K562 (cell line): ENCODE data around the gene PSG3.

Experiments
- CBX2 ChIP-seq: fragments of 200-600 bp; sonication (generic); IDR thresholded peaks from one replicate; pipeline ENCODE4 v1.6.1; 2012; ENCODE audit warnings: mild to moderate bottlenecking, low read length, inconsistent platforms; ENCODE audit not compliant: insufficient read depth, poor library complexity, severe bottlenecking
- CHD7 ChIP-seq: fragments of 200-600 bp; sonication (generic); IDR thresholded peaks from one replicate; pipeline ENCODE4 v1.6.1; 2012; ENCODE audit warnings: mild to moderate bottlenecking, low read depth, low read length, inconsistent platforms
- CTCF ChIP-seq, 3 experiments: IDR thresholded peaks in 2 of 3; conservative IDR thresholded peaks in 1 of 3; 2 replicates each; pipeline ENCODE4 v1.5.1; 2011 to 2012; ENCODE audit warnings: low read length in 3 of 3, mild to moderate bottlenecking in 3 of 3, control low read depth in 2 of 3, improper control_type of control experiment in 1 of 3, inconsistent platforms in 1 of 3, low read depth in 1 of 3, mixed read lengths in 1 of 3, moderate library complexity in 1 of 3; ENCODE audit not compliant: insufficient read depth in 2 of 3
- MAFF ChIP-seq: IDR thresholded peaks from 2 replicates; pipeline ENCODE4 v1.6.1; 2012; ENCODE audit warnings: low read length, improper control_type of control experiment
- NFYB ChIP-seq: IDR thresholded peaks from 2 replicates; pipeline ENCODE4 v1.6.1; 2011; ENCODE audit warnings: mild to moderate bottlenecking, moderate library complexity; ENCODE audit not compliant: insufficient read length; ENCODE audit errors: extremely low read depth
- POLR2AphosphoS5 ChIP-seq: IDR thresholded peaks from 2 replicates; pipeline ENCODE4 v1.6.1; 2011; ENCODE audit warnings: mild to moderate bottlenecking, low read depth, low read length, moderate library complexity; ENCODE audit not compliant: control insufficient read depth, insufficient read depth
- SMAD4 ChIP-seq: fragments of 250-450 bp; sonication (Bioruptor Pico); conservative IDR thresholded peaks from 2 replicates; pipeline ENCODE4 v1.8.0; 2021; ENCODE audit warnings: inconsistent platforms, mild to moderate bottlenecking, moderate library complexity
- SMC3 ChIP-seq: conservative IDR thresholded peaks from 2 replicates; pipeline ENCODE4 v1.6.1; 2011; ENCODE audit warnings: low read depth, low read length, improper control_type of control experiment; ENCODE audit not compliant: insufficient read depth
- TRIM24 ChIP-seq, 2 experiments: fragments of 450-650 bp; IDR thresholded peaks; 2 replicates each; pipeline ENCODE4 v1.6.1; 2016
- ZBTB33 ChIP-seq: sonication (generic); formaldehyde crosslinking; IDR thresholded peaks from 2 replicates; pipeline ENCODE4 v1.8.1; 2023; ENCODE audit warnings: mild to moderate bottlenecking, missing genetic modification reagents
- ZC3H4 ChIP-seq: sonication (generic); formaldehyde crosslinking; IDR thresholded peaks from 2 replicates; pipeline ENCODE4 v1.9.0; 2021; ENCODE audit warnings: missing genetic modification reagents, borderline replicate concordance
- ZNF785 ChIP-seq: fragments of 250-450 bp; sonication (Bioruptor Pico); IDR thresholded peaks from 2 replicates; pipeline ENCODE4 v1.4.0; 2020; ENCODE audit warnings: mild to moderate bottlenecking
- ZNF830 ChIP-seq: fragments of 250-450 bp; sonication (Bioruptor Pico); IDR thresholded peaks from 2 replicates; pipeline ENCODE4 v1.5.0; 2021; ENCODE audit warnings: mild to moderate bottlenecking
- ZSCAN29 ChIP-seq: fragments of 450-650 bp; IDR thresholded peaks from 2 replicates; pipeline ENCODE4 v1.6.1; 2017

- TF ChIP-seq CTCF (IDR thresholded peaks at IDR 0.05 in 2 of 3, conservative IDR thresholded peaks at IDR 0.05 in 1 of 3; ENCODE audit: insufficient read depth in 2 of 3, low read depth in 1 of 3, low read length in 3 of 3): no peak
- TF ChIP-seq TRIM24 (IDR thresholded peaks at IDR 0.05): no peak
- no peak for TF ChIP-seq ZC3H4 (CRISPR knock-in tag)
- no peak for TF ChIP-seq ZBTB33 (CRISPR knock-in tag)
- no peak for TF ChIP-seq CHD7
- TF ChIP-seq NFYB: no peak
- TF ChIP-seq ZNF785 (CRISPR knock-in tag): no peak
- TF ChIP-seq POLR2AphosphoS5: no peak
- TF ChIP-seq ZSCAN29: no peak
- TF ChIP-seq MAFF: no peak
- no peak for TF ChIP-seq ZNF830
- TF ChIP-seq CBX2: no peak
- no peak for TF ChIP-seq SMAD4 (CRISPR knock-in tag)
- TF ChIP-seq SMC3: no peak
Measured at GRCh38 chr19:42764836-42765235, 24.6 kb upstream of the PSG3 start.
